HCEC 1CT (cell line): Measurements from ENCODE around the gene SHANK3.

Experiments
- DNase-seq: peaks from one replicate; pipeline ENCODE4 v3.0.0-alpha.2; 2017

The SHANK3 gene

DNA sequence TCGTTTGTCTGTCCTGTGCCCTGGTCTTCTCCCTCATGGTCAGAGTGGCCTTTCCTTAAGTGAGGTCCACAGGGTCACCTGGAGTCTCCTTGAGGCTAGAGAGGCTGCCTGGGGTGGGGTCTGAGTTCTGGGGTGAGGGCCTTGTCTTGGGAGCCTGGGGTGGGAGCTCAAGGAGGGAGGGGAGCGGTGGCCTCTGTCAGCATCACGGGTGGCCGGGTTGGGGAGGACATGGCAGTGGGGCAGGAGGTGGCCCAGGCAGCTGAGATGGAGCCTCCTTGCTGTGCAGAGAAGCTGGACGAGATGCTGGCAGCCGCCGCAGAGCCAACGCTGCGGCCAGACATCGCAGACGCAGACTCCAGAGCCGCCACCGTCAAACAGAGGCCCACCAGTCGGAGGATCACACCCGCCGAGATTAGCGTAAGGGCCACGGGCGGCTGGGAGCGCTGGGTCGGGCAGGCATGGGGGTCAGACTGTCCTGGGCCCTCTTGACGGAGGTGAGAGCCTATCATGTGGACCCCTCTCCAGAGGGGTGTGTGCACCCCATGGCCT, 42.1 kb downstream of the SHANK3 start:
- no peak for DNase-seq

DNA sequence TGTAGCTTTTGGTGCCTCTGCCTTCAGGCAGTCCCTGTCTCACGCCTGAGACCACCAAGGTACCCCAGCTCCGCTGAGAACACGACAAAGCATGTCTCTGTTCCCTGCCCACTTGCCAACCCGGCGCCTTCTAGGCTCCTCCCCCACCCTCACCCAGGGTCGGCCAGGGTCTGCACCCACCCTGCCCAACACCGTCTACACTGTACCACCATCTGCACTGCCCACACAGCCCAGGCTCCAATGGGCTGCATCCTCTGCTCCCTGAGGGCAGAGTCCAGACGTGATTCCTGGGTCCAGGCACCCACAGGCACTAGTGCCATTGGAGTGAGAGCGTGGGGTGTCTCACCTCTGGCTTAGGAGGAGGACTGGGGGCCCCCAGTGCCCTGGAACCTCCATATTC, 42.6 kb downstream of the SHANK3 start:
- no peak for DNase-seq

DNA sequence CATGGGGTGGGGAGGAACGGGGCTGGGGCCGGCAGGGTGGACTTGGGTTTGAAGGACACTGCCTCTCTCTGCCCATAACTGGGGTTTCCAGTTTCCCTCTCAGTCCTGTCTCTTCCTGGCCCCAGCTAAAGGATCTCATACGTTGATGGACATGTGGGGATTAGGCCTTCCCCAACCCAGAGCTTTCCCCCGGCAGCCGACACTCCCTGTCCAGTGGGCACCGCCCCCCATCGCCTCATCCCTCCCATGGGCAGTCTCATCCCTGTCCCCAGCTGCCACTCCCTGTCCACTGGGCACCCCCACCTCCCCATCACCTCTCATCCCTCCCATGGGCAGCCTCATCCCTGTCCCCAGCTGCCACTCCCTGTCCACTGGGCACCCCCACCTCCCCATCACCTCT, 43.2 kb downstream of the SHANK3 start:
- no peak for DNase-seq

DNA sequence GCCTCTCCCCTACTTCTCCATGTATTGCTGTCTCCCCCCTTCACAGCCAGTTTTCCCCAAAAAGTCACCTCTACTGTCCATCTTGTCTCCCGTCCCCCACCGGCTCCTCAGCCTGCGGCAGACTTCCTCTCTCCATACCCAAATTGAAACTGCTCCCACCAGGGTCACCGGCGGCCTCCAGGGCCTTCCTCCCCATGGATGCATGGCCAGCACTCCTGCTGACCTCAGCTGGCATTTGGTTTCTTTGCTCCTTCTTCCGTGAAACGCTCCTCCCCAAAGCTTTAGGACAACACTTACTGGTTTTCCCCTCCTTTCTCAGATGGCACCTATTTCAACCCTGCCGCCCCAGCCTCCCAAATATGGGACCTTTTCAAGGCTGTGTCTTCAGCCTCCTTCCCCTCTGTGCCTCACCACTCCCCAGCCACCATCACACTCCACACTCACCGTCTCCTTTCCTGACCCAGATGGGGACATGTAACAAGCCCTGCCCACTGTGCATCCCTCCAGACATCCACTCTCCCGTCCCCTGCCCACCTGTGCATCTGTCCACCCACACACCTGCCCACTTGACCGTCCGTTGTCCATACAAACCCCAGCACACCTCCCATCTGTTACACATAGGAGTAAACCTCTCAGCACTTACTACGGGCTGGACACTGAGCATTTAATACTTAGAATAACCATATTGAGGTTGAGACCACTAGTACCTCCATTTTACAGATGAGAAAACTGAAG, 43.8 kb downstream of the SHANK3 start:
- no peak for DNase-seq

DNA sequence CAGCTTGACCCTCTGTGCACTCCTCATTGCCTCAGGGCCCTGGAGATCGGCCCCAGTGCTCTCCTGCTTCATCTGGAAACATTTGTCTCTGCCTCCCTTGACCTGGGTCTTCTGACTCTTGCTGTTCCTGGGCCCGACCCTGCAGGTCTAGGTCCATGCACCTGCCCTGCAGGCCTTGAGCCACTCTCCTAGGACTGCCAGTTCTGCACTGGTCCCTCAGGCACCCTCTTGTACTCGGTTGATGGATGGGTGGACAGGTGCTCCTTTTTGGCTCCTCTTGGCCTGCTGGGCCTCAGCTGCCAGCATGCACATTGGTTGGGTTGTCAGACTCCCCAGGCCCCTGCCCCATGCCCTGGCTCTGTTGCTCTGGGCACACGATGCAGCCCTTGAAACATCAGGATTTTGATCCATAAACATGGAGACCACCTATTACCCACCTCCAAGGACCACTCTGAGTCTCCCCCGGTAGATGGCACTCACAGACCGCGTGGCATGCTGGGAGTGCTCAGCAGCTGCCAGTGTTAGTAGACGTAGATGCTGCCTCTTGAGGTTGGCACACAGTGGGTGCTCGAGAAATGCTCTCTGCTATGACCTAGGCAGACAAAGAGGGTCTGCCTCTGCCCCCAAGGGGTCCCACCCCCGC, 45.2 kb downstream of the SHANK3 start:
- DNase-seq = no peak

DNA sequence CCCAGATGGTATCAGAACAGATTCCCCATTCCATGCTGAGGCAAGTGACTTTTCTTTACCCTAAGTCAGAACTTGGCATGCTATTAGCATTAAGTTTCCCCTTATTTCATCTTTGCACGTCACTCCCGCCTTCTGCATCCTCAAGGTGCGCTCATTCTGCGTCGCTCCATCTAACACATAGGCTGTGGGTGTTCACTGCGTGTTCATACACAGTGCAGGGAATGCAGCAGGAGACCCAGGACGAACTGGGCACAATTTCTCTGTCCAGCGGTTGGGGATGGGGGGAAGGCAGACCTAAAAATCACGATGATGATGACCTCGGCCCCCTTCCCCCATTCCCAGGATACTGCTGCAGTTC, 45.7 kb downstream of the SHANK3 start:
- no peak for DNase-seq

DNA sequence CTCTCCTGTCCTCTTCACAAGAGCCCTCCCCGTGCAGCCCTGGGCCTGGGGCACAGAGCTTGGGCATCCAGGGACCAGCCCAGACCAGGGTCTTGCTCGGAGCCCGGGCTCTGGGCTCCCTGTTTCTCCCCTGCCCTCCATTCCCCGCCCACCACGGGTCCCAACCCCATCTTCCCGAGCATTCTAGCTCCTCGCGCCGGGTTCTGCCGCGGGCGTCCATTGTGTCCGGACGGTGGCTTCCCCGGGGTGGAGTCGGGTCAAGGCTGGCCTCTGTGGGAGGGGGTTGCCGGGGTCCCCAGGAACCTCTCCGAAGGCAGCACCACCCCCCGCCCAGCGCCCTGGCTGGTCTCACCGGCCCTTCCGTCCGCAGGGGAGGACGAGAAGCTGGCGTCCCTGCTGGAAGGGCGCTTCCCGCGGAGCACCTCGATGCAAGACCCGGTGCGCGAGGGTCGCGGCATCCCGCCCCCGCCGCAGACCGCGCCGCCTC, 47.2 kb downstream of the SHANK3 start:
- DNase-seq = no peak

DNA sequence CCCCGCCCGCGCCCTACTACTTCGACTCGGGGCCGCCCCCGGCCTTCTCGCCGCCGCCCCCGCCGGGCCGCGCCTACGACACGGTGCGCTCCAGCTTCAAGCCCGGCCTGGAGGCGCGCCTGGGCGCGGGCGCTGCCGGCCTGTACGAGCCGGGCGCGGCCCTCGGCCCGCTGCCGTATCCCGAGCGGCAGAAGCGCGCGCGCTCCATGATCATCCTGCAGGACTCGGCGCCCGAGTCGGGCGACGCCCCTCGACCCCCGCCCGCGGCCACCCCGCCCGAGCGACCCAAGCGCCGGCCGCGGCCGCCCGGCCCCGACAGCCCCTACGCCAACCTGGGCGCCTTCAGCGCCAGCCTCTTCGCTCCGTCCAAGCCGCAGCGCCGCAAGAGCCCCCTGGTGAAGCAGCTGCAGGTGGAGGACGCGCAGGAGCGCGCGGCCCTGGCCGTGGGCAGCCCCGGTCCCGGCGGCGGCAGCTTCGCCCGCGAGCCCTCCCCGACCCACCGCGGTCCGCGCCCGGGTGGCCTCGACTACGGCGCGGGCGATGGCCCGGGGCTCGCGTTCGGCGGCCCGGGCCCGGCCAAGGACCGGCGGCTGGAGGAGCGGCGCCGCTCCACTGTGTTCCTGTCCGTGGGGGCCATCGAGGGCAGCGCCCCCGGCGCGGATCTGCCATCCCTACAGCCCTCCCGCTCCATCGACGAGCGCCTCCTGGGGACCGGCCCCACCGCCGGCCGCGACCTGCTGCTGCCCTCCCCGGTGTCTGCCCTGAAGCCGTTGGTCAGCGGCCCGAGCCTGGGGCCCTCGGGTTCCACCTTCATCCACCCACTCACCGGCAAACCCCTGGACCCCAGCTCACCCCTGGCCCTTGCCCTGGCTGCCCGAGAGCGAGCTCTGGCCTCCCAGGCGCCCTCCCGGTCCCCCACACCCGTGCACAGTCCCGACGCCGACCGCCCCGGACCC, 48.0 kb downstream of the SHANK3 start:
- DNase-seq = no peak

DNA sequence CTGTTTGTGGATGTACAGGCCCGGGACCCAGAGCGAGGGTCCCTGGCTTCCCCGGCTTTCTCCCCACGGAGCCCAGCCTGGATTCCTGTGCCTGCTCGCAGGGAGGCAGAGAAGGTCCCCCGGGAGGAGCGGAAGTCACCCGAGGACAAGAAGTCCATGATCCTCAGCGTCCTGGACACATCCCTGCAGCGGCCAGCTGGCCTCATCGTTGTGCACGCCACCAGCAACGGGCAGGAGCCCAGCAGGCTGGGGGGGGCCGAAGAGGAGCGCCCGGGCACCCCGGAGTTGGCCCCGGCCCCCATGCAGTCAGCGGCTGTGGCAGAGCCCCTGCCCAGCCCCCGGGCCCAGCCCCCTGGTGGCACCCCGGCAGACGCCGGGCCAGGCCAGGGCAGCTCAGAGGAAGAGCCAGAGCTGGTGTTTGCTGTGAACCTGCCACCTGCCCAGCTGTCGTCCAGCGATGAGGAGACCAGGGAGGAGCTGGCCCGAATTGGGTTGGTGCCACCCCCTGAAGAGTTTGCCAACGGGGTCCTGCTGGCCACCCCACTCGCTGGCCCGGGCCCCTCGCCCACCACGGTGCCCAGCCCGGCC, 48.7 kb downstream of the SHANK3 start:
- no peak for DNase-seq

DNA sequence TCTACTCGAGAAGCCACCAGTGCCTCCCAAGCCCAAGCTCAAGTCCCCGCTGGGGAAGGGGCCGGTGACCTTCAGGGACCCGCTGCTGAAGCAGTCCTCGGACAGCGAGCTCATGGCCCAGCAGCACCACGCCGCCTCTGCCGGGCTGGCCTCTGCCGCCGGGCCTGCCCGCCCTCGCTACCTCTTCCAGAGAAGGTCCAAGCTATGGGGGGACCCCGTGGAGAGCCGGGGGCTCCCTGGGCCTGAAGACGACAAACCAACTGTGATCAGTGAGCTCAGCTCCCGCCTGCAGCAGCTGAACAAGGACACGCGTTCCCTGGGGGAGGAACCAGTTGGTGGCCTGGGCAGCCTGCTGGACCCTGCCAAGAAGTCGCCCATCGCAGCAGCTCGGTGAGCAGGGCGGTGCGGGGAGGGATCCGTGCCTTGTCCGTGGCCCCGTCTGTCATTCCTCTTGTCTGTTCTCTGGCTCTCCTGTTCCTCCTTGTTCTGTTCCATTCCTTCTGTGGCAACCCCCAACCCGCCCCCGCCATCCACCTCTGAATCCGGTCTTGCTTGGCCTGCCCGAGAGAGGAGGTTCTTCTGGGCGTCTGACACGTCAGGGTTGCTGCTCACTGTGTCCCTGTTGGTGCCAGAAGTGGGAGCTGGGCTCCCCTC, 49.6 kb downstream of the SHANK3 start:
- no peak for DNase-seq
